Nephron (organoid): ENCODE results near the gene LRP8.

ENCODE experiments used
- H3K27ac Mint-ChIP-seq, 3 experiments: 2 replicates each; pipeline ENCODE4 v1.8.0; 2020; ENCODE audit warnings: mixed read lengths in 3 of 3, mild to moderate bottlenecking in 2 of 3, moderate library complexity in 1 of 3
- H3K27me3 Mint-ChIP-seq: 2 replicates; pipeline ENCODE4 v1.8.0; 2021; ENCODE audit warnings: low read depth, mild to moderate bottlenecking, moderate library complexity, mixed read lengths
- H3K36me3 Mint-ChIP-seq: 2 replicates; pipeline ENCODE4 v1.8.0; 2020; ENCODE audit warnings: low read depth, mixed read lengths
- H3K4me1 Mint-ChIP-seq: 2 replicates; pipeline ENCODE4 v1.8.0; 2020; ENCODE audit warnings: mixed read lengths
- H3K4me3 Mint-ChIP-seq, 3 experiments: 2 replicates each; pipeline ENCODE4 v1.8.0; 2020; ENCODE audit warnings: mild to moderate bottlenecking in 3 of 3, mixed read lengths in 3 of 3, moderate library complexity in 2 of 3
- H3K9me3 Mint-ChIP-seq: 2 replicates; pipeline ENCODE4 v1.8.0; 2020; ENCODE audit warnings: mixed read lengths
- CTCF ChIP-seq, 3 experiments: fragments of 200-600 bp; sonication (generic); IDR thresholded peaks; one replicate each; pipeline ENCODE4 v1.5.0; 2021; ENCODE audit warnings: antibody characterized with exemption in 3 of 3; ENCODE audit not compliant: unreplicated experiment in 3 of 3

Gene LRP8

GRCh38 chr1:53280496-53280895 lies 47.4 kb downstream of the LRP8 start:
- Mint-ChIP-seq H3K27me3 (peaks cover 12% of the 10 kb centered on the region), H3K4me3 (no peak overlapping the region), H3K27ac (no peak overlapping the region), H3K9me3 (no peaks in the 10 kb centered on the region), H3K4me1 (peaks cover 7% of the 10 kb centered on the region), H3K36me3 (no peaks in the 10 kb centered on the region)
- no peak for TF ChIP-seq CTCF (IDR thresholded peaks at IDR 0.05; ENCODE audit: unreplicated experiment in 3 of 3)

- Mint-ChIP-seq H3K4me3 (no peak overlapping the region), H3K9me3 (no peaks in the 10 kb centered on the region), H3K27ac (no peak overlapping the region), H3K4me1 (peaks cover 4% of the 10 kb centered on the region), H3K36me3 (no peaks in the 10 kb centered on the region), H3K27me3 (peaks cover 12% of the 10 kb centered on the region)
- no peak for TF ChIP-seq CTCF (IDR thresholded peaks at IDR 0.05; ENCODE audit: unreplicated experiment in 3 of 3)
Measured at GRCh38 chr1:53279296-53280200, 48.3 kb downstream of the LRP8 start.

GRCh38 chr1:53278298-53278725 lies 49.6 kb downstream of the LRP8 start:
- Mint-ChIP-seq H3K27me3 (peaks cover 9% of the 10 kb centered on the region), H3K27ac (peak overlapping the region in 1 of 3 experiments; percentile 26)
- TF ChIP-seq CTCF (IDR thresholded peaks at IDR 0.05; ENCODE audit: unreplicated experiment in 3 of 3) = peak; percentile 93 to 97 (median 96)

GRCh38 chr1:53277326-53277725 lies 50.5 kb downstream of the LRP8 start:
- Mint-ChIP-seq H3K9me3 (no peaks in the 10 kb centered on the region), H3K36me3 (no peaks in the 10 kb centered on the region), H3K27me3 (peaks cover 9% of the 10 kb centered on the region), H3K27ac (no peak overlapping the region), H3K4me1 (no peaks in the 10 kb centered on the region), H3K4me3 (no peak overlapping the region)
- no peak for TF ChIP-seq CTCF (IDR thresholded peaks at IDR 0.05; ENCODE audit: unreplicated experiment in 3 of 3)

More at GRCh38 chr1:53278298-53278725, 49.6 kb downstream of the LRP8 start:
- Mint-ChIP-seq H3K4me1 (no peaks in the 10 kb centered on the region), H3K36me3 (no peaks in the 10 kb centered on the region), H3K4me3 (no peak overlapping the region), H3K9me3 (no peaks in the 10 kb centered on the region)

- Mint-ChIP-seq H3K36me3 (no peaks in the 10 kb centered on the region), H3K4me1 (no peaks in the 10 kb centered on the region), H3K4me3 (no peak overlapping the region), H3K27me3 (peaks cover 9% of the 10 kb centered on the region), H3K27ac (no peak overlapping the region), H3K9me3 (no peaks in the 10 kb centered on the region)
- no peak for TF ChIP-seq CTCF (IDR thresholded peaks at IDR 0.05; ENCODE audit: unreplicated experiment in 3 of 3)
Measured at GRCh38 chr1:53276902-53277281, 51.0 kb downstream of the LRP8 start.
